GM19468 (cell line): ENCODE measurements around the gene MTF2.
"Not testable (repeated sequence)": the region's sequence is repeated elsewhere in the genome, so short reads cannot be mapped to it uniquely, and the experiment has no call there.

Experiments
- ATAC-seq: cut with Tn5 transposase; IDR thresholded peaks from one replicate; pipeline ENCODE4 v1.9.1; 2021; ENCODE audit warnings: mild to moderate bottlenecking, moderate library complexity, moderate number of reproducible peaks; ENCODE audit not compliant: unreplicated experiment; ENCODE audit errors: extremely low read depth

The MTF2 gene

GRCh38 chr1:93078986-93079654 is at the start of gene MTF2:
Gene MTF2 (plus strand): TSS chr1:93079283. CDS start chr1:93079527, 244 bp downstream.
- peak; percentile 60 for ATAC-seq

GRCh38 chr1:93029317-93029716 is 49.8 kb upstream of the MTF2 start:
- no peak for ATAC-seq

- not testable (repeated sequence) for ATAC-seq
These were observed 48.9 kb upstream of the MTF2 start for GRCh38 chr1:93030191-93030590.

GRCh38 chr1:93031711-93032110 is 47.4 kb upstream of the MTF2 start:
- ATAC-seq = no peak

- ATAC-seq = no peak
These were observed 46.1 kb upstream of the MTF2 start for GRCh38 chr1:93033029-93033428.

DNA sequence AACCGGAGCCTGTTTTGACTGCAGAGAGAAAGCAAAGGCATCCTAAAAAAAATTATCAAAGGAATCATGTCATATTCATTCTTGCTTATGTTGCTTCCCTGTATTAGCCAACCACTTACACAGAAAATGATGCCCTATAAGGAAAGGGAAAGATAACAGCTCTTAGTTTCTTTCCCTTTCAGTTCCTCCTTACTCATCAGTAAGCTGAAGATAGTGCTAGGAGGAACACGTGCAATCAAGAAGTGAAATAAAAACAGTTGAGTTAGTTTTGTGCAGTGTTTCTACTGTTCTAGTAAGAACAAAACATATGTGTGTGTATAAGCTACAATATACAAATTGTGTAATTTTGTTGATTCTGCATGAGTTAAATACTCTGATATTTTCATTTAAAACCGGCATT is 45.3 kb upstream of the MTF2 start:
- ATAC-seq = peak; percentile 65

DNA sequence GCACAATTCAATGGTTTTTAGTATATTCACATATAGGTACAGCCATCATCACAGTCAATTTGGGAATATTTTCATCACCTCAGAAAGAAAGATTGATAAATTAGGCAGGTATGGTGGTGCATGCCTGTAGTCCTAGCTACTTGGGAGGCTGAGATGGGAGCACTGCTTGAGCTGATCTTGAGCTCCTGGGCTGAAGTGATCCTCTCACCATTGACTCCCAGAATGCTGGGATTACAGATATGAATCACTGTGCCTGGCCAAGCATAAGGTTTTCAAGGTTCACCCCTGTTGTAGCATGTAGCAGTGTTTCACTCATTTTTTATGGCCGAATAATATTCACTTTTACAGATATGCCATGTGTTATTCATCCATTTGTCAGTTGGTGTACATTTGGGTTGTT is 44.7 kb upstream of the MTF2 start:
- ATAC-seq = no peak

DNA sequence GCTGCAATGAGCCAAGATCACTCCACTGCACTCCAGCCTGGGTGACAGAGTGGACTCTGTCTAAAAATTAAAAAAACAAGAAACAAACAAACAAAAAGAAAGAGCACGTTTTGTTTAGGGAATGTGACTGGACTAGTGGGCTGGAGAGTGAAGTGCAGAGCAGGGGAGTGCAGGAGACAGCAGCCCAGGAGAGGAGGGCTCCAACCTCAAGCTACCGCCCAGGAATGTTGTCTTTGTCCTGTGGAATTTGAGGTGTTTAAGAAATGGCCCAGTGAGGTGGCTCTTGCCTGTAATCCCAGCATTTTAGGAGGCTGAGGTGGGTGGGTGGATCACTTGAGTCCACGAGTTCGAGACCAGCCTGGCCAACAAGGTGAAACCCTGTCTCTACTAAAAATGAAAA is 42.4 kb upstream of the MTF2 start:
- ATAC-seq = no peak

DNA sequence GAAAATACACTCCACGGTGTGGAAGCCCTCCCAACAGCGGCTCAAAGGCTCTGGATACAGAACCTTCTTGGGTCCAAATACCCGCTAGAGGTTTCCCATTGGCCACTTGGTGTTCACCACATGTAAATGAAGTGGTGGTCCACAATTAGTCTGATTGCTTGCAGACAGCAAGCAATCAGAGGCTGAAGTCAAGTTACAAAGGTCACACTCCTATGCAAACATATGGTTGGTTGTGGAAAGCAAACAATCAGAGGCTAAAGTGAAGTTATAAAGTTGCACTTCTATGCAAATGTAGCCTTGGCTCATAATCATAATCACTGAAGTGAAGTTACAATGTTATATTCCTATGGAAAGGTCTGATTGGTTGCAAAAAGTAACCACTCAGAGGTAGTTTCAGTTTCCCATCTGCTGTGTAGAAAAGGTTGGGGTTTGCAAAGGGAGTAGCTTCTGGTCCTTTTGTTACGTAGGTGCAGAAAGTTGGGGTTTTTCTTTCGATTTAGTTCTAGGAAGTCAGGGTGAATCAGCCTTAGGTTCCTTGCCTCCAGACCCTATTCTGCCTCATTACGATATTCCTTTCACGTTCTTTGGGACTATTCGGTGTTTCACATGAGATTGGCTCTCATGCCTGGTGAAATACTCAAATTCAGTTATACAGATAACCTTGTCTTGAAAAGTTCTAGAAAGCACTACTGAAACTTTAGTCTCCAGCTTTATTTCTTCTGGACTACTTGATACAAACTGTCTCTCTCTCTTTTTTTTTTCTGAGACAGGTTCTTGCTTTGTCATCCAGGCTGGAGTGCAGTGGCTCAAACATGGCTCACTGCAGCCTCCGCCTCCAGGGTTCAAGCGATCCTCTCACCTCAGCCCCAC is 36.7 kb upstream of the MTF2 start:
- peak; percentile 92 for ATAC-seq

GRCh38 chr1:93043057-93043557 is 36.0 kb upstream of the MTF2 start:
- no peak for ATAC-seq

DNA sequence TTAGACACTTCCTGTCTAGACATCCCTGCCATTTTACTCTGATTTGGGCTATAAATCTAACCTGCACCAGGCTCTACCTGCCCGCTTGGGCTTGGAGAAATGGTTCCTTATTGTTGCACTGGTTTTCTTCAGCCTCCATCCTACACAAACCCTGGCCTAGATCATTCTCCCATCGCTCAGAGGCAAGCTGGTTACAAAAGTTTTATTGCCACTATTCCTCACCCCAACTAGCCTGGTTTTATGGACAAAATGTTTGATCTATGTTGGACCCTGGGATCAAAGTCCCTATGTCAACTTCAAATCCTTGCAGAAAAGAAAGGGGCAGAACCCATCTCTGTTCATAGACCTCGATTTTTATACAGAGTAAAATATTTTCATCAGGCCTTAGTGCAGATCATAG is 31.5 kb upstream of the MTF2 start:
- no peak for ATAC-seq

DNA sequence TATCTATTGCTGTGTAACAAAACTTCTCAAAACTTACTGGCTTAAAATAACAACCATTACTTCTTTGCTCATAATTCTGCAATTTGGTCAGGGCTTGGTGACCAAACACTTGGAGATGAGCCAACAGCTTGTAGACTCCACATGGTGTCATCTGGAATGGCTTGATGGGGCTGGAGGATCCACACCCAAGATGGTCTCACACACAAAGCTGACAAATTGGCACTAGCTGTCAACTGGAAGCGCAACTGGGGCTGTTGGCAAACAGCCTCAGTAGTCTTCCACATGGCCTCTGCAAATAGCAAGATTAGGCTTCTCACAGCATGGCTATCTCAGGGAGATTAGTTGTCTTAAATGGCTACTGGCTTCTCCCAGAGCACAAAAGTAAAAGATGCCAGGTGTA is 27.1 kb upstream of the MTF2 start:
- no peak for ATAC-seq

- no peak for ATAC-seq
These were observed 22.9 kb upstream of the MTF2 start for GRCh38 chr1:93056214-93056613.

DNA sequence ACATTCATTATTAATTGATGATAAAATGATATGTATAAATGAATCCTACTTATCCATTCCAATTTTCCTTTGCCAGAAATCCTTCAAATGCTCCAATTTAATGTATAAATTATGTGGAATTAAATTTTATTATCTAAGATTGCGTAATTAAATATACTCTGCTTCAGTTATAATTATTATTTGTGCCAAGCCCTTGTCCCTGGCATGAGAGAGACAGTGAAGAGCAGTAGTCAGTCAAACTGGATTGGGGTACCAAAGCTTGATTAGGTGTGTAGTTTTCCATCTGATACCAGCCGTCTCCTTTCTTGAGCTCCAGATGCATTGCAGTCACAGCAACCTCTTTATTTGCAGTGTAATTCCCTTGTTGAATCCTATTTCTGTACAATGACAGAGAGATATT is 22.4 kb upstream of the MTF2 start:
- no peak for ATAC-seq

DNA sequence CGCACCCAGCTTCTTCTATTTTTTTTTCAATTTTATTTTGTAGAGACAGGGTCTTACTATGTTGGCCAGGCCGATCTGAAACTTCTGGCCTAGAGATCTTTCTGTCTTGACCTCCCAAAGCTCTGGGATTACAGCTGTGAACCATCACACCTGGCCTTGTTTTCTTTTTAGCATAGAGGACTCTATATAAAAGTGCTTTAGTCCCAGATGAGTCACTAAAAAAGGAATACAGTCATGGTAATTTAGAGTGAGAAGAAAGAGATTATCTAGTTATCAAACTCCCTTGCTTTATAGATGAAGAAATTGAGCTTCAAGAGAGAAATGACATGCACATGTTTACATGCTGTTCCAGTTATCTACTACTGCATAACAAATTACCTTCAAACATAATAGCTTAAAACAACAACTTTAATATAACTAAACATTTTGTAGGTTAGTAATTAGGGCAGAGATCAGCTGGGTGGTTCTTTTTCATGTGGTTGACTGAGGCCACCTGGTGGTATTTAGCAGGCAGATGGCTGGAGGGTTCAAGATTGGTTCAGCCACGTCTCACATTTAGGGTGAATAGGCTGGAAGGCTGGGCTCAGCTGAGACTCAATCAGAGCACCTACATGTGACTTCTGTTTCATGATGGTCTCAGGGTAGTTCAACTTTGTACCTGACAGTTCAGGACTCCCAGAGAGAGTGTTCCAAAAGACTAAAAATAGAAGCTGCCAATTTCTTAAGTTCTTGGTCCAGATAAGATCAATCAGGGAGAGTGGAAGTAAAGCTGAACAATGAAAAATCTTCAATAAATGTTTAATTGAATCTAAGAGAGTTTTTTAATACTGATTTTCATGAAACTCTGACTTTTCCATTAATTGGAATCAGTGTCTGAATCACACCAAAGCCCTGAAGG is 16.9 kb upstream of the MTF2 start:
- ATAC-seq = no peak

DNA sequence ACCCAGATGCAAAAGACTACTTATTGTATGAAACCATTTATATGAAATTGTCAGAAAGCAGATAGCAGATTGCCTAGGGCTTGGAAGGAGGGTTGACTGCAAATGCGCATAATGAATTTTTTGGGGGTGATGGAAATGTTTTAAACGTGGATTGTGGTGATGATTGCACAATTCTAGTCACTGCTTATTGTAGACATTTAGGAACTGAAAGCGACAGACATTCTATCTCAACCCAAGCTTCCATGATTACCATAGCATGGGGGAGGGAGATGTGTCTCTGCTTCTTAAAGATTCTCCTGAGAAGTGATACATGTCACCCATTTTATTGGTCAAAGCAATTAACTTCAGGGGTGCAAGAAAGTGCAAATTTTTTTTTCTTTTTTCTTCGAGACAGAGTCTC is 2.8 kb upstream of the MTF2 start:
- ATAC-seq = no peak

DNA sequence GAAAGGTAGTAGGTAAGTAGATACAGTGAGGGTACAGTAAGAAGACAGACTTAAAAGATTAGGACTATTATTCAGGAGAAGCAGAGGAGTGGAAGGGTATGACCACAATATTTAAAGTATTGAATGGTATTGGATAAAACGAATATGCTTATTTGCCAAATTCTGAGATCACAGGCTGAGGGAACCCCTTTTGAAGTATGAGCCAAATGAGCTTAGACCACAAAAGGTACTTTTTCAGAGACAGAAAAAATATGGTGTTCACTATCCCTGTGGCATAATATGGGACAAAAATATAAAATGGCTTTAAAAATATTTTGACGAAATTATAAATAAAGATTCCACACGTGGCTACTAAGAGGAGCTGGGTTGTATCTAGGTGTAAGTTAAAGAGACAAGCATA is 880 bp upstream of the MTF2 start:
- no peak for ATAC-seq

GRCh38 chr1:93078638-93078985 is 471 bp upstream of the MTF2 start:
- ATAC-seq = no peak

DNA sequence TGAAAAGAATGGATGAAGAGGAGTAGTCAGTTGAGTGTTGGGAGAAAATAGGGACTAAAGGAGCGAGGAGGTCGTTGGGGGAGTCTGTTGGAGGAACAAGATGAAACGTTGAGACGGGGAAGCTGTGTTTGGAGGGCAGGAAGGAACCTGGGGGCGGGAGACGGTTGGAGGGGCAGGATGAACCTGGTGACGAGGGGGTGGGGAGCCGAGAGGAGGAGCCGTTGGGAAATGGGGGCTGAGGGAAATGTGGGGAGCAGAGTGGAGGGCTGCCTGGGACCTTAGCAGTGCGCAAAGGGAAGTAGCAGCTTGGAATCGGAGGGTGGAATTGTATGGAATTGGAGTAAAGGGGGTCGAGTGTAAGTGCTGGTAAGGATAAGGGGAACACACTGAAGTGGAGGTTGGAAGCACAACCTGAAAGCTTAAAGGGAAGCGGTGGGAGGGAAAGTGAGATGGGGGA is 630 bp downstream of the MTF2 start:
- ATAC-seq = no peak

GRCh38 chr1:93080179-93080823 is 1.2 kb downstream of the MTF2 start:
- peak; percentile 56 for ATAC-seq
